Stimulated activated CD8-positive, alpha-beta memory T cell treated with anti-CD3 and anti-CD28 coated beads, Interleukin-12 subunit alpha, Interleukin-12 subunit beta, amount 100 ng/mL, for 24 hours (primary cell): ENCODE measurements around the gene TCHH.

ENCODE experiments used
- DNase-seq: peaks from one replicate; pipeline ENCODE4 v3.0.0-alpha.2; 2020; ENCODE audit errors: extremely low read depth

TCHH gene

DNA sequence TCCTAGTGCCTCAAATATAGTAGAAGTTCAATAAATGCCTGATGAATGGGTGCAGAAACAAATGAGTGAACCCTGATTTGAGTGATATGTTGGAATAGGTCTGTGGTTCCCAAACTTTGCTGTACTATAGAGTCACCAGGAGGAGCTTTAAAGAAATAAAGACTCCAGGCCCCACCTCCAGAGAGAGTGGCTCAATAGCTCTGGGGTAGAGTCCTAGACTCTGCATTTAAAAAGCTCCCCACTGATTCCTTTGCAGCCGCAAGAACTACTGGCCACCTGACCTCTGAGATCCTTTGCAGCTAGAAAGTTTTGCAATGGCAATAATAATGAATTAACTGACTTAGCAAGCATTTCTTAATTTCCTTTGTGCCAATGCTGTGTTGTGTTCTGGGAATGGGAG is 47.3 kb downstream of the TCHH start:
- DNase-seq: no peak

DNA sequence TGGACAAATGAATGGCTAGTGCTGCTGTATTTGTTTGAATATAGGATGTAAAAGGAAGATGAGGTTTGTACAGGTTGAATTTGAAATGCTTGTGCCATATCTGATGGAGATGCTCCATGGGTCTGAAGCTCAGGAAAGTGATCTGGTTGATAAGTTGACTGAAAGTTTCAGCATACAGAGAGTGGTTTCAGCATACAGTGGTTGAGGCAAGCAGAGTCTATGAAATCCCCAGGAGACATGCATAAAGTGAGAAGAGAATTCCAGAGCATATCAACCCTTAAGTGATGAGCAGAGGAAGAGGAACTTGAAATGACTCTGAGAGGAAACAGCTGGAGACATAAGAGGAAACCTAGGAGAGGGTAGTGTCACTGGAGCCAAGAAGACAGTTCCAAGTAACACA is 48.1 kb downstream of the TCHH start:
- DNase-seq: no peak

DNA sequence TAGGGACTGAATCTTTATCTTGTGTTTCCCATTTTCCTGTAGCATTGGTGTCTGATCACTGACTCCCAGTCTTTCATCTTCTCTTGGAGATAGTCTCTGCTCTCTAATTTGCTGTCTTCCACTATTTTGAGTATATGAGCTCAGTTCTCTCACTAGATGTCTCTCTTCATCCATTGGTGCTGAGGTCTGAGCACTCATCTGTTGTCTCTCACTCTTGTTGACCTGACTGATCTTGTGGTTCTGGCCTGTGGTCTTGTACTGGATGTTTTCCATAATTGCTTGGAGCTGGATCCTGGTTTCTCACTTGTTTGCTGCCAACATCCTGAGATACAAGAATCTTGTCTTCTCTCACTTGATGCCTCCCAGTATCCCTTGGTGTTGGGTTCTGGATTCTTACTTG is 53.3 kb downstream of the TCHH start:
- no peak for DNase-seq
